Ishikawa (cell line): Measurements from ENCODE around the gene HS3ST3A1.
A peak's percentile ranks its signal among the peaks of the same experiment; 100 is the strongest.

Experiments used
- CEBPB ChIP-seq: IDR thresholded peaks from 2 replicates; pipeline ENCODE4 v1.6.1; 2012
- CREB1 ChIP-seq: IDR thresholded peaks from 2 replicates; pipeline ENCODE4 v1.6.1; 2012; ENCODE audit warnings: low read depth
- EGR1 ChIP-seq: IDR thresholded peaks from 2 replicates; pipeline ENCODE4 v1.6.1; 2012
- EP300 ChIP-seq: IDR thresholded peaks from 2 replicates; pipeline ENCODE4 v1.6.1; 2012; ENCODE audit warnings: borderline replicate concordance
- FOXM1 ChIP-seq: IDR thresholded peaks from 2 replicates; pipeline ENCODE4 v1.6.1; 2012; ENCODE audit warnings: low read depth, borderline replicate concordance
- MAX ChIP-seq: IDR thresholded peaks from 2 replicates; pipeline ENCODE4 v1.6.1; 2012
- NFIC ChIP-seq: IDR thresholded peaks from 2 replicates; pipeline ENCODE4 v1.6.1; 2012
- RAD21 ChIP-seq: IDR thresholded peaks from 2 replicates; pipeline ENCODE4 v1.6.1; 2012; ENCODE audit warnings: low read depth
- REST ChIP-seq: IDR thresholded peaks from 2 replicates; pipeline ENCODE4 v1.6.1; 2012; ENCODE audit warnings: low read depth, mild to moderate bottlenecking
- TAF1 ChIP-seq: IDR thresholded peaks from 2 replicates; pipeline ENCODE4 v1.6.1; 2012; ENCODE audit warnings: low read depth, mild to moderate bottlenecking
- TCF12 ChIP-seq: IDR thresholded peaks from 2 replicates; pipeline ENCODE4 v1.6.1; 2012; ENCODE audit warnings: low read depth
- TEAD4 ChIP-seq: IDR thresholded peaks from 2 replicates; pipeline ENCODE4 v1.6.1; 2012
- USF1 ChIP-seq: IDR thresholded peaks from 2 replicates; pipeline ENCODE4 v1.6.1; 2012
- YY1 ChIP-seq: IDR thresholded peaks from 2 replicates; pipeline ENCODE4 v1.6.1; 2012; ENCODE audit warnings: low read depth
- ZBTB7A ChIP-seq: IDR thresholded peaks from 2 replicates; pipeline ENCODE4 v1.6.1; 2012; ENCODE audit warnings: low read depth

Gene HS3ST3A1

GRCh38 chr17:13619462-13619861, 17.7 kb upstream of the HS3ST3A1 start:
- TF ChIP-seq TCF12 (no peak), EP300 (no peak), EGR1 (no peak), REST (no peak), ZBTB7A (no peak), NFIC (no peak), TAF1 (no peak), YY1 (no peak), FOXM1 (no peak)

- TF ChIP-seq NFIC = no peak
- no peak for TF ChIP-seq FOXM1
- TF ChIP-seq REST = no peak
- TF ChIP-seq YY1 = no peak
- TF ChIP-seq ZBTB7A = no peak
- TF ChIP-seq TEAD4 = no peak
- no peak for TF ChIP-seq EP300
- TF ChIP-seq TCF12 = no peak
- TF ChIP-seq MAX = no peak
- no peak for TF ChIP-seq USF1
- no peak for TF ChIP-seq CREB1
Measured at GRCh38 chr17:13616031-13616430, 14.3 kb upstream of the HS3ST3A1 start.

- TF ChIP-seq EP300 = no peak
- TF ChIP-seq EGR1 = no peak
- TF ChIP-seq YY1 = no peak
- TF ChIP-seq CREB1 = no peak
- no peak for TF ChIP-seq TCF12
- TF ChIP-seq ZBTB7A = no peak
- no peak for TF ChIP-seq CEBPB
Measured at GRCh38 chr17:13609941-13610340, 8.2 kb upstream of the HS3ST3A1 start.

GRCh38 chr17:13601322-13601775, 380 bp downstream of the HS3ST3A1 start:
- no peak for TF ChIP-seq REST
- 0 out of 2 replicates have a peak, but pooled peaks have one; percentile 6 for TF ChIP-seq ZBTB7A

- no peak for TF ChIP-seq FOXM1
- TF ChIP-seq EGR1 = no peak
- TF ChIP-seq RAD21 = no peak
- no peak for TF ChIP-seq MAX
- no peak for TF ChIP-seq TAF1
- no peak for TF ChIP-seq ZBTB7A
- no peak for TF ChIP-seq REST
- no peak for TF ChIP-seq CREB1
- TF ChIP-seq USF1 = no peak
- TF ChIP-seq TEAD4 = no peak
- TF ChIP-seq YY1 = no peak
Measured at GRCh38 chr17:13600475-13601321, 1.0 kb downstream of the HS3ST3A1 start.
